T-helper 22 cell (primary cell): ENCODE data around the gene SPHK1.

ENCODE experiments used
- DNase-seq: peaks from one replicate; pipeline ENCODE4 v3.0.0-alpha.2; 2020; ENCODE audit warnings: low read depth

The SPHK1 gene

GRCh38 chr17:76363107-76363842 is 21.1 kb upstream of the SPHK1 start:
- DNase-seq: no peak

GRCh38 chr17:76365256-76365903 is 19.0 kb upstream of the SPHK1 start:
- DNase-seq: no peak

GRCh38 chr17:76366247-76366646 is 18.2 kb upstream of the SPHK1 start:
- DNase-seq: no peak

GRCh38 chr17:76367642-76368041 is 16.8 kb upstream of the SPHK1 start:
- DNase-seq: no peak

- DNase-seq: no peak
Observed at GRCh38 chr17:76368545-76368944, 15.9 kb upstream of the SPHK1 start.

- DNase-seq: no peak
Observed at GRCh38 chr17:76369379-76369778, 15.0 kb upstream of the SPHK1 start.

GRCh38 chr17:76369804-76370203 is 14.6 kb upstream of the SPHK1 start:
- no peak for DNase-seq

GRCh38 chr17:76370261-76370993 is 14.0 kb upstream of the SPHK1 start:
- DNase-seq: no peak

- no peak for DNase-seq
Observed at GRCh38 chr17:76371656-76372628, 12.5 kb upstream of the SPHK1 start.

- DNase-seq: no peak
Observed at GRCh38 chr17:76376318-76377133, 7.9 kb upstream of the SPHK1 start.

GRCh38 chr17:76378548-76379274 is 5.7 kb upstream of the SPHK1 start:
- no peak for DNase-seq

- no peak for DNase-seq
Observed at GRCh38 chr17:76379275-76379641, 5.2 kb upstream of the SPHK1 start.

- DNase-seq: no peak
Observed at GRCh38 chr17:76379646-76380376, 4.6 kb upstream of the SPHK1 start.

- DNase-seq: no peak
Observed at GRCh38 chr17:76381633-76382350, 2.6 kb upstream of the SPHK1 start.

GRCh38 chr17:76382351-76382802 is 2.0 kb upstream of the SPHK1 start:
- DNase-seq: no peak

GRCh38 chr17:76382803-76383545 is 1.4 kb upstream of the SPHK1 start:
- DNase-seq: peak; percentile 16

GRCh38 chr17:76383546-76384221 is 725 bp upstream of the SPHK1 start:
- DNase-seq: no peak
